Stimulated activated CD8-positive, alpha-beta memory T cell treated with anti-CD3 and anti-CD28 coated beads, Interleukin-4, amount 100 ng/mL, for 4 hours (primary cell): Measurements from ENCODE around the gene HOXA3.

ENCODE experiments used
- DNase-seq, 2 donors: peaks; one replicate each; pipeline ENCODE4 v3.0.0-alpha.2; 2020; ENCODE audit warnings: low read depth in 2 of 2, low spot score in 1 of 2

The HOXA3 gene

GRCh38 chr7:27095050-27095896 is 57.1 kb downstream of the HOXA3 start:
- no peak for DNase-seq

- no peak for DNase-seq
Observed at GRCh38 chr7:27094304-27095049, 57.9 kb downstream of the HOXA3 start.

- DNase-seq: no peak
Observed at GRCh38 chr7:27093184-27093895, 59.0 kb downstream of the HOXA3 start.

GRCh38 chr7:27092819-27093110 is 59.6 kb downstream of the HOXA3 start:
- DNase-seq: no peak

- DNase-seq: no peak
Observed at GRCh38 chr7:27091941-27092818, 60.2 kb downstream of the HOXA3 start.

GRCh38 chr7:27091105-27091504 is 61.3 kb downstream of the HOXA3 start:
- no peak for DNase-seq

GRCh38 chr7:27088002-27088922 is 64.1 kb downstream of the HOXA3 start:
- no peak for DNase-seq

GRCh38 chr7:27083646-27084045 is 68.7 kb downstream of the HOXA3 start:
- no peak for DNase-seq

- no peak for DNase-seq
Observed at GRCh38 chr7:27082171-27082570, 70.2 kb downstream of the HOXA3 start.

GRCh38 chr7:27080844-27081436 is 71.4 kb downstream of the HOXA3 start:
- no peak for DNase-seq

GRCh38 chr7:27079234-27079975 is 73.0 kb downstream of the HOXA3 start:
- DNase-seq: no peak

GRCh38 chr7:27078616-27079233 is 73.7 kb downstream of the HOXA3 start:
- DNase-seq: no peak

GRCh38 chr7:27073076-27073475 is 79.3 kb downstream of the HOXA3 start:
- no peak for DNase-seq

- DNase-seq: no peak
Observed at GRCh38 chr7:27071622-27072390, 80.6 kb downstream of the HOXA3 start.

GRCh38 chr7:27068259-27068658 is 84.1 kb downstream of the HOXA3 start:
- no peak for DNase-seq

- no peak for DNase-seq
Observed at GRCh38 chr7:27066148-27066547, 86.2 kb downstream of the HOXA3 start.

GRCh38 chr7:27065709-27066108 is 86.7 kb downstream of the HOXA3 start:
- DNase-seq: no peak

GRCh38 chr7:27064661-27065060 is 87.7 kb downstream of the HOXA3 start:
- no peak for DNase-seq
